HepG2 (cell line): ENCODE results near the gene BAG5. TPM values are rescaled to one million over a fixed set of nuclear protein-coding genes. Genes with fewer than 3 reads are reported as not detected.

Experiments used
- CHD4 ChIP-seq: fragments of 200-600 bp; sonication (generic); IDR thresholded peaks from 2 replicates; pipeline ENCODE4 v1.7.0; 2017; ENCODE audit warnings: mild to moderate bottlenecking, low read length, borderline replicate concordance
- FOXK2 ChIP-seq: fragments of 450-650 bp; IDR thresholded peaks from 2 replicates; pipeline ENCODE4 v1.6.1; 2016
- GPN1 ChIP-seq: sonication (generic); formaldehyde crosslinking; IDR thresholded peaks from 2 replicates; pipeline ENCODE4 v1.5.1; 2020; ENCODE audit warnings: missing genetic modification reagents, borderline replicate concordance
- HOXA3 ChIP-seq: sonication (generic); formaldehyde crosslinking; IDR thresholded peaks from 2 replicates; pipeline ENCODE4 v1.5.0; 2020; ENCODE audit warnings: missing genetic modification reagents
- MBNL3 ChIP-seq: fragments of 250-450 bp; sonication (Bioruptor Pico); conservative IDR thresholded peaks from 2 replicates; pipeline ENCODE4 v1.8.0; 2022; ENCODE audit warnings: mild to moderate bottlenecking, inconsistent platforms
- MLX ChIP-seq: IDR thresholded peaks from 2 replicates; pipeline ENCODE4 v1.6.1; 2016
- MZF1 ChIP-seq: sonication (generic); formaldehyde crosslinking; IDR thresholded peaks from 2 replicates; pipeline ENCODE4 v1.8.1; 2023; ENCODE audit warnings: mild to moderate bottlenecking, missing genetic modification reagents, borderline replicate concordance
- NFAT5 ChIP-seq: sonication (generic); formaldehyde crosslinking; IDR thresholded peaks from 2 replicates; pipeline ENCODE4 v1.4.0; 2020; ENCODE audit warnings: missing genetic modification reagents
- SNAI1 ChIP-seq: sonication (generic); formaldehyde crosslinking; IDR thresholded peaks from 2 replicates; pipeline ENCODE4 v1.5.0; 2020; ENCODE audit warnings: mild to moderate bottlenecking, missing genetic modification reagents, borderline replicate concordance
- SP2 ChIP-seq: sonication (generic); formaldehyde crosslinking; IDR thresholded peaks from 2 replicates; pipeline ENCODE4 v1.5.1; 2020; ENCODE audit warnings: mild to moderate bottlenecking, missing genetic modification reagents
- THAP8 ChIP-seq: sonication (generic); formaldehyde crosslinking; IDR thresholded peaks from 2 replicates; pipeline ENCODE4 v1.5.1; 2020; ENCODE audit warnings: missing genetic modification reagents, mild to moderate bottlenecking, borderline replicate concordance
- TOE1 ChIP-seq: sonication (generic); formaldehyde crosslinking; IDR thresholded peaks from 2 replicates; pipeline ENCODE4 v1.4.0; 2020; ENCODE audit warnings: mild to moderate bottlenecking, missing genetic modification reagents
- ZFY ChIP-seq: sonication (generic); formaldehyde crosslinking; IDR thresholded peaks from 2 replicates; pipeline ENCODE4 v1.4.0; 2020; ENCODE audit warnings: missing genetic modification reagents
- ZNF18 ChIP-seq: sonication (generic); formaldehyde crosslinking; IDR thresholded peaks from 2 replicates; pipeline ENCODE4 v1.8.0; 2022; ENCODE audit warnings: mild to moderate bottlenecking, missing genetic modification reagents; ENCODE audit not compliant: insufficient replicate concordance
- ZNF264 ChIP-seq: sonication (generic); formaldehyde crosslinking; IDR thresholded peaks from 2 replicates; pipeline ENCODE4 v1.4.0; 2020; ENCODE audit warnings: missing genetic modification reagents
- ZNF350 ChIP-seq: sonication (generic); formaldehyde crosslinking; IDR thresholded peaks from 2 replicates; pipeline ENCODE4 v1.4.0; 2020; ENCODE audit warnings: mild to moderate bottlenecking, low read depth, missing genetic modification reagents, borderline replicate concordance
- ZNF362 ChIP-seq: sonication (generic); formaldehyde crosslinking; IDR thresholded peaks from 2 replicates; pipeline ENCODE4 v1.4.0; 2020; ENCODE audit warnings: missing genetic modification reagents, mild to moderate bottlenecking, borderline replicate concordance
- ZNF547 ChIP-seq: sonication (generic); formaldehyde crosslinking; IDR thresholded peaks from 2 replicates; pipeline ENCODE4 v1.5.1; 2020; ENCODE audit warnings: mild to moderate bottlenecking, missing genetic modification reagents
- ZNF562 ChIP-seq: sonication (generic); formaldehyde crosslinking; IDR thresholded peaks from 2 replicates; pipeline ENCODE4 v1.8.0; 2022; ENCODE audit warnings: missing genetic modification reagents, borderline replicate concordance
- ZNF580 ChIP-seq: IDR thresholded peaks from 2 replicates; pipeline ENCODE4 v1.6.1; 2016; ENCODE audit warnings: low read depth, borderline replicate concordance
- polyA plus RNA-seq, 8 experiments: library from polyadenylated mRNA; depleted of rRNA in 3 of 8; stranded (reverse) in 7 of 8; unstranded in 1 of 8; fragments of >200 nt; fragmentation: Illumina TruSeq in 4 of 8; extraction: Trizol in 4 of 8; gene quantifications; 2 replicates each; pipeline versions ENCODE4 v1.2.1 to v1.2.3, GENCODE V29; 2011 to 2016; ENCODE audit warnings: low read depth in 4 of 8, missing spikeins in 1 of 8, mixed read lengths in 1 of 8; ENCODE audit not compliant: insufficient read depth in 1 of 8
- total RNA-seq, 5 experiments: library from RNA; depleted of rRNA; stranded (reverse); fragments of >200 nt; fragmentation: Illumina TruSeq; extraction: Trizol; gene quantifications; 2 replicates each; pipeline ENCODE4 v1.2.3, GENCODE V29; 2016; ENCODE audit warnings: low read depth in 1 of 5

BAG5 gene
- total and polyA plus RNA-seq, 2 of the 13 experiments (the other 11 are each of a cell fraction or from before 2014, with no cell fraction given): 3.5 to 21.0 TPM

- TF ChIP-seq HOXA3 (peak; percentile 82), ZFY (CRISPR knock-in tag) (peak; percentile 90), THAP8 (CRISPR knock-in tag) (no peak), ZNF547 (CRISPR knock-in tag) (peak; percentile 71), FOXK2 (no peak), CHD4 (no peak), MBNL3 (CRISPR knock-in tag) (no peak), SNAI1 (peak; percentile 77; the same call in 1 of the 2 replicates), MLX (no peak), ZNF350 (CRISPR knock-in tag) (no peak), ZNF18 (CRISPR knock-in tag) (no peak), GPN1 (CRISPR knock-in tag) (no peak), TOE1 (CRISPR knock-in tag) (no peak), ZNF562 (CRISPR knock-in tag) (no peak), ZNF580 (CRISPR knock-in tag) (no peak), NFAT5 (CRISPR knock-in tag) (no peak), ZNF362 (CRISPR knock-in tag) (no peak), SP2 (CRISPR knock-in tag) (no peak), MZF1 (CRISPR knock-in tag) (no peak), ZNF264 (no peak)
Observed at GRCh38 chr14:103562429-103563225, at the start of gene BAG5, which contains the start of gene COA8 (continued).
